GOT3 (cell line): ENCODE results near the gene RASA2.

Source experiments
- DNase-seq: peaks from one replicate; lab custom pipeline; 2025; ENCODE audit warnings: mixed read lengths; lab: John Stamatoyannopoulos, UW

The RASA2 gene

DNA sequence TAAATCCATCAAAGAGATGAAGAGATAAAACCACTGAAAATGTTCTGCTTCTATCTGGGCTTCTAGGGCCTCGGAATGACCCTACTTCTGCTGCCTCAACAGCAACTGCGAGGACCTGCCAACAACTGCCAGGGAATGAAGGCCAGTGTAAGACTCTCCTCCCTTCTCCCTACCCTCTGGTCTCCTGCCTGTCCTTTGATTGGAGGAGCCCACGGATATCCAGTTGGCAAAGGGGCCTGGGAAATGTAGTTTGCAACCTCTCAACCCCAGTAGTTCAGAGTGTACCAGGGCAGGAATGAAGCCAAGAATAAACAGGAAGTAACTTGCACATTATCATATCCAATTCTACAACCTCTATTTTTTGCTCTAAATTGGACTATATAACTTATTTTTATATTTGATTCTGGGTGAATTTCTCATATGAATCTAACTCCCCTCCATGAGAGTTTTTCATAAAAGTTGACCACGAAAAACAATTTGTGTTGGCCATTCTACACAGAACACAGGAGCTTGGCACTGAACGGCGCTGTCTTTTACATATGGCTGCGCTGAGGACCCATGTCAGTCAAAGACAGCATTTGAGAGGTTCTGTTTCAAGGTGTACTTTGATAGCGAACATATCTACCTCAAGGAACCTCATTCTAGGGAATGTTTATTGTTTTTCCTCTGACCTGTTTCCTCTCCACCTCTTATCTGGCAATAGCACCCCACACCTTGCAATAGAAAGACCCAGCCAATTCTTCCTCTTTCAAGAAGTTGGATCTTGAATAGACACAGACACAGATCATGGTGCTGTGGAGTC is 160.1 kb downstream of the RASA2 start:
- DNase-seq: no peak

DNA sequence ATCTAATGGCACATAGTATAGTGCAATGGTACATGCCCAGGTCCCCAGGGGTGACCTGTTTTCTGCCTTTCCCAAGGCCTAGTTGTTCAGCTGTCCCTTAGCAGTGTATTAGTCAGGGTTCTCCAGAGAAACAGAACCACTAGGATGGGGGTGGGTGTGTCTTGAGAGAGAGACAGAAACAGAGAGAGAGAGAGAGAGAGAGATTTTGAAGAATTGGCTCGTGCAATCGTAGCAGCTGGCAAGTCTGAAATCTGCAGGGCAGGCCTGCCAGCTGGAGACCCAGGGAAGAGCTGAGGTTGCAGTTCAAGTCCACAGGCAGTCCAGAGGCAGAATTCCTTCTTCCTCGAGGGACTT is 160.7 kb downstream of the RASA2 start:
- no peak for DNase-seq

DNA sequence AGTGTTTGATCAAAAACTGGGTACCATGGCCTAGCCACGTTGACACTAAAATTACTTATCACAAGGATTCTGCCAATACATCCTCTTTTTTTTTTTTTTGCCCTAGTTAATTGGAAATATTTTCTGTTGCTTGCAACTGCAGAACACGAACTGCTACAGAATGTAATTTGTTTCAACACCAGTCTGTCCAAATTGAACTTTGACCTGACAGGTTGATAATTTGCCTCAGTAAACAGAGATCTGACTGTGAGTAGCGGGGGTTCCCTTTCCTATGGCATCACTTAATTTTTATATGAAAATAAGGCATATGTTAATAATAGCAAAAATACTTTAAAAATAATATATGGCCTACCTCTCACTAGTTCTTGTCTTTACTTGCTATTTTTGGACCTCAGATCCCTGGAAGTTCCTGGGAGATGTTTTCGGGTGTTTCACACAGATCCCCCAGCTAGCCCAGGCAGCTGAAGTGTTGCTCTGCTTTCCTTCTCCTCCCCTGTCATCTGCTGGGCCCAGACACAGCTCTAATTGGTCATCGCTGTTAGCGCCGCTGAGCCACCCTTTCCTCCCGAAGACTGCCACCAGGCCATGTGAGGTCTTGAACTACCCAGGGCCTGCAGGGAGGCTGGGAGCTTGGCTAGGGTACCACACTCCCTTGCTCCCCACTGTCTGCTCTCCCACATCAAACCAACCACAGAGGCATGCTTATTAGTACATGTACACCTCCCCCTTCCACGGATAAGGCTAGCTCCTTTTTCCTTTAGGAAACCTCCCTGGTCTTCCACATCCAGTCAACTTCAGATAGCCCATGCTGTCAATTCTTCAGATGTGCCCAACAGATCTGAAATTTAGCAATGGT is 161.5 kb downstream of the RASA2 start:
- no peak for DNase-seq

DNA sequence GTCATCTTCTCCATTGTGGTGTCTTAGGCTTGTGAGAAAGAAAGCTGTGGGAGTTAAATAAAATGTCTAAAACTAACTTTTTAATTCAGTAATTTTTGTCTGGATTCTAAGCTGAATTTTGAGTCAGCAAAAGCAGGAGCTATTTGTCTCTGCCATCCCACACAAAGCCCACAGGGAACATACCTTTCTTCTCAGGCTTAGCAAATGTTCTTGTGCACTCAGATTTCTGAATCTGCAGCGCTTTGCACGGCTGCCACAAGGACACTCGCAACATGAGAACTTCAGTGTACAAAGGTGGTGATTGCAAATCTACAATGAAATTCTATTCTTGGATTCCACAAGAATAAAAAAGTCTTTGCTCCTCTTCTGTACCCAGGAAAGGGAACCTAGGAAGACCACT is 163.0 kb downstream of the RASA2 start:
- DNase-seq: no peak

DNA sequence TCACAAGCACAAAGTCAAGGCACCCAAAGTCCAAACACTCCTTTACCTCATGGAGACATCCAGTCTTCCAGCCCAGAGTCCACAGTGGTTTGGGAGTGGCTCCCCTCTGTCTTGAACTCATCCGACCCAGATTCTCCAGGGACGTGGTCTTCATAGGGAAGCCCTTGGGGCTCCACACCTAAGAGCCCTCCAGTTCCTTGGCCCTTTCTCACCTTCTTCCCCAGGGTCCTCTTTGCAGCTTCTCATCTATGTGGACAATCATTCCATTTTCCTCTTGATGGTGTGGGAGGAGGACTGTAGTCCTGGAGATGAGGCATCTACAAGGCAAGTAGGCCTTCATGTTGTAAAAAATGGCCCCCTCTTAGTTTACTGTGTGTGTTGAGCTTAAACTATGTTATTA is 164.0 kb downstream of the RASA2 start:
- DNase-seq: no peak

DNA sequence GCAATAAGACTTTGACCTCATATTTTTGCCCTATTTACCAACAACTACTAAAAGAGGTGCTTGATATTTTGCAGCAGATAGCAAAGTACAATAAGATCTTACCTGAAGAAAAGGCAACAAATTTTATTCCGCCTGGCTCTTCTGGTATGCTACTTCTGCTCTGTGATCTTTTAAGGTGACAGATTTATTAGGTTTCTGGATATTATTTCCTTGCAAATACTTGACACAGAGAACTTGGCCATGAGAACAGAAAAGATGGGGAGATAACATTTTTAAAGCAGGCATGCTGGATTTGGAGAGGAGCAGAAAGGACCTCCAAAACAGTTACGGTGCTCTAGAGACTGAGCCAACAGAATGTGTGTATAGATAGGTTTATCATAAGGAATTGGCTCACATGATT is 164.6 kb downstream of the RASA2 start:
- DNase-seq: no peak

DNA sequence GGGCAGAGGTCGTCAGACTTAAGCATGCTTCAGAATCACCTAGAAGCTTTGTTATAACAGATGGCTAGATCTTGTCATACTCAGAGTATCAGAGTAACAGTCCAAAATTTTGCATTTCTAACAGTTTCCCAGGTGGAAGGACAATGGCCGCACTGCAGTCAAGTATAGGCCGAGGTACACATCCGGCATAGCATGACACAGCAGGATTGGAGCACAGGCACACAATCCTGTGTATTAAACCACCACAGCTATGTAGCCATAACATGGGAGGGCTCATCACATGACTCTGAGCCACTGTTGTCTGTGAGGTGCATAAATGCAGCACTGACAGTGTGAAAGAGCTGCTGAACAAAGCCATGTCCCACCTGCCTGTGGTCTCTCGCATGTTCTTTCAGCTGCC is 165.5 kb downstream of the RASA2 start:
- DNase-seq: no peak

DNA sequence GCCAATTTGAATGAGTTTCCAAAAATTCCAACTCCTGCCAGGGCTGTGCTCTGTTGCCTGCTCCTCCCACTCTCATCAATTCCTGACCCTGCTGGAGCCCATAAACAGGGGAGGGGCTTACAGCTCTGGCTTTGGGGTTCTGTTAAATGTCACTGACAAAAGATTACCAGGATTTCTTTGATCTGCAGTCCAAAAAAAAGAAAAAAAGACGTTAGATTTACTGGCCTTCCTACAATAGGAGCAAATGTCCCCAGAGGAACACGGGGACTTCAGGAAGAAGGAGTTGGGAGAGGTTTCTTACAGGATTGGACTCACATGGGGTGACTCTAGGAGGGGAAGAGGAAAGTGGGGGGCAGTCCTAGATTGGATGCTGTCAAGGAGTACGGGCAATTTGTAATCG is 167.0 kb downstream of the RASA2 start:
- no peak for DNase-seq

DNA sequence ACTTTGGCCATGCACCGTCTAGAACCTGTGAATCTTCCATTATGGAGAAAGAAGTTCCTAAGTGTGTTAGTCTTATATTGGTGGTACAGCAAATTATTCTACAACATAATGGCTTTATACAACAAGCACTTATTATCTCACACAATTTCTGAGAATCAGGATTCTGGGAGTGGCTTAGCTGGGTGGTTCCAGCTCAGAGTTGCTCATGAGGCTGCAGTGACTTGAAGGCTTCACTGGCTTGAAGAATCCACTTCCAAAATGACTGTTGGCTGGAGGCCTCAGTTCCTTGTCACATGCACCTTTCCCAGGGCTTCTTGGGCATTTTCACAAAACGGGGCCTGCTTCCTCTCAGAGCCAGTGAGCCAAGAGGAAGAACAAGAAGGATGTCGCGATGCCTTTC is 169.0 kb downstream of the RASA2 start:
- DNase-seq: no peak

DNA sequence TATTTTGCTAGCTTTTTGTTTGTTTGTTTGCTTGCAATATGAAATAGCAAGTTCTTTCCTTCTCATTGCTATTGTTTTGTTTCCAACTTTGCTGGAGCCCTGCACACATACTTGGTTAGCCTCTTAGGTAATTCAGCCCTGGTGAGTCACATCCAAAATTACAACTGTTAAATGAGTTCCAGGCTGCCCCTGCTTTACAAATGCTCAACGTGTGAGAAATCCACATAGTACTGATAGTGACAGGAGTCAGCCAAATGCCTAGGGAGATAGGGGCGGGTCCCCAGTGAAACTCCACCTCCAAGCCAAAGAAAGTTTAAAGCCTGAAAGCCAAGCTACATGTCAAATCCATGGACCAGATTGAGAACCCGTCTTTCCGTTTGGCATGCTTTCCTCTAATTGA is 169.9 kb downstream of the RASA2 start:
- no peak for DNase-seq

DNA sequence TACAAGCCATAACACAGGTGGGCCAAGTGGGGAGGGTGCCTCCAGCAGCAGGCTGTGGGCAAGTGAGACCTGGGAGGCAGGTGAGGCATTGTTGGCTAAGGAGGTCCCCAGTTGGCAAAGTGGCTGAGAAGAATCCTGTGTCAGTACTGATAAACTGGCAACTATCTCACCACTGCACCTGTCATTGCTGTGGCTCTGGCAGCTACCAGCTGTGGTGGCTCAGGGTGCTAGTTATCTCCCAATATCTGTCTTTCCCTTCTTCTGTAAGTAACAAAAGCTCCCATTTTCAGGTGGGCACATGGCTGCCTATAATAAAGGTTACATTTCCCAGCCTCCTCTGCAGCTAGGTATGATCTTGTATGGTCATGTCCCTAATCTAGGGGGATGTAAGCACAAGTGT is 170.7 kb downstream of the RASA2 start:
- DNase-seq: no peak

DNA sequence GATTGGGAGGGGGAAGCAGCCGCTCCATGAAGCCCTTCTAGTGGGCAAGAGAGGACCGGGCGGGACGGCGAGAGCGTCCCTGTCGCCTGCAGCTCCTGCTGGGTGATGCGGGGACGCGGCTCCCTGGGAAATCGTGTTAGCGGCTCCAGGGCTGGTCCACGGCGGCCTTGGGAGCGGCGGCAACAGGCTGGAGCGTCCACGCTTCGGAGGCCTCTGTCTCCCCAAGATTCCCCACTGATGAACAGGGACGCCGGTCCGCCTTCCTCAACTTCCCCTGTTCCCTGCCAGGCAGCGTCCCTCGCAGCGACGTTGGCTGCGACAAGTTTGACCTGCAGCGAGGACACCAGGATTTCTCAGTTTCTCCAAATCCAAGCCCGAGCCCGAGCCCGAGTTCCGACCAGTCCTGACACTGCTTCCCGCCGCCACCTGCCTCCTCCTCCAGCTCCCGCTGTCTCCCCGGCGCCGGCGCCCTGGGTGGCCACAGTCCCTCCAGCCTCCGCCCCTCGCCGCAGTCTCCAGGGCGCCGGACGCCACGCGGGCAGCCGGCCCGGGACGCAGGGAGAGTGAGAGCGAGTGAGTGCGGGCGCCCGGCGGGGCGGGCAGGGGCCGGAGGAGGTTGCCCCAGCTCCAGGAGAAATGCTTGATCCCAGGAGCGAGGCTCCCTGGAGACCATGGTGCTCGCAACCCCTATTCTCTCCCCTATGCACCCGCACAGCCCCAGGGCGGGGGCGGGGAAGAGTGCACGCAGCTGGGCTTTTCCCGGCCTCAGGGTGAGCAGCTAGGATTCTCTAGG is 173.2 kb downstream of the RASA2 start:
- no peak for DNase-seq

DNA sequence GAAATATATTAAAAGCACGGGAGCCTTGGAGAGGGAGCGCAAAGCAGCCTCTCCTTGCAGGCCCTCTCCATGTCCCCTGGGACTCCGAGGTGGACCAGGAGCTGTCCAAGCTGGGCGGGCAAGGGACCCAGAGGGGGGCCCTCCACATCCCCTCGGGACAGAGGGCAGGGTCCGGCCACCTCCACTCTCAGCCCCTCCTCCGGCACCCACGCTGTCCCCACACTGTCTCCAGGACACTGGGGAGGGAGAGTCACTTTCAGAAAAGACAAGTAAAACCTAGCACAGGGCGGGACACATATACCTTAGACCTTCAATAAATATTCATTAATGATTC is 173.8 kb downstream of the RASA2 start:
- no peak for DNase-seq

DNA sequence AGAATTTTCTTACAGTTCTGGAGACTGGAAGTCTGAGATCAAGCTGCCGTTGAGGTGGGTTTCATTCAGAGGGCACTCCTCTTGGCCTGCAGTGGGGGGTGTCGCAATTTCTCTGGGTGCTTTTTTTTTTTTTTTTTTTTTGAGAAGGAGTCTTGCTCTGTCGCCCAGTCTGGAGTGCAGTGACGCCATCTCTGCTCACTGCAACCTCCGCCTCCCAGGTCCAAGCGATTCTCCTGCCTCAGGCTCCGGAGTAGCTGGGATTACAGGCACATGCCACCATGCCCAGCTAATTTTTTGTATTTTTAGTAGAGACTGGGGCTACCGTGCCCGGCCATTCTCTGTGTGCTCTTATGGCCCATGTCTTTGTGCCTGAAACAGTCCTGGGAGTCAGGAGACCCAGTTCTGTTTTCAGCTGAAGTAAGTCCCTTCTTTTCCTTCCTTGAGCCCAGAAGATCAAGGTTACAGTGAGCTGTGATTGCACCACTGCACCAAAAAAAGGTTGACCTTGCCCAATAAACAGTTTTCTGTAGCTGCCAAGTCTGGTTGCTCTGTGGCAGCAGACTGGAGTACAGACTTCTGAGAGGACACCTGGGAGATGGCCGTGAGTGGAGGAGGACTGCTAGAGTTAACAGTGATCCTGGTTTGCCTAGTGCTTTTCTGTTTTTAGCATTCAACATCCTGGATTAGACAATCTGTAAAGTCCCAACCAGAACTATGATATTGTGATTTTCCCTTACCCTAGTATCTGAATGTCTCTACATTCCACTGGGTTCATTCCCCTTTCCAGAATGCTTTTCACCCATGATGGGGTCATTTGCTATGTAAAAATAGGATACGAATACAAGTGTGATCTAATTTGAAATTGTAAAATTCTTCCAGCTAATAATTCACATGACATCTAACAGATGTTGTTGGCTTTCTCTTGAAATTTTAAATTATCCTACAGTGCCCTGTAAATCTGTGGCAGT is 174.7 kb downstream of the RASA2 start:
- DNase-seq: no peak

DNA sequence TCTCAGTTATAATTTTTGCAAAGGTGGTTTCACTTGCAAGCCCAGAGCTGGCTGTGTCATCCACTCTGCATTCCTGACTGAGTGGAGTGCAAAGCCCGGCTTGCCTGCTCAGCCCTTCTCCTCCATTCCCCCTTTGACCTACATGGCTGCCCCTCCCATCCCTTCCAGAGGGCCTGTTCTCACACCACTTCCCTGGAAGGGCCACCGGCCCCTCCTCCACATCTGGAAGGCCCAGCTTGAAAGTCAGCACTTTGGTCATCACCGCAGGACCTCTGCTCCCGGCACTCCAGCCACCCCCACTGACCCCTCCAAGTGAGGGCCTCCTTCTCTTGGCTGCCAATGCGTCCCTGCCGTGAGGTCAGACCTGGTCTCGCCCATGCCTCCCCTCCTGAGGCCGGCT is 177.2 kb downstream of the RASA2 start:
- no peak for DNase-seq
